ENCODE results near the gene TC2N.

TC2N gene

DNA sequence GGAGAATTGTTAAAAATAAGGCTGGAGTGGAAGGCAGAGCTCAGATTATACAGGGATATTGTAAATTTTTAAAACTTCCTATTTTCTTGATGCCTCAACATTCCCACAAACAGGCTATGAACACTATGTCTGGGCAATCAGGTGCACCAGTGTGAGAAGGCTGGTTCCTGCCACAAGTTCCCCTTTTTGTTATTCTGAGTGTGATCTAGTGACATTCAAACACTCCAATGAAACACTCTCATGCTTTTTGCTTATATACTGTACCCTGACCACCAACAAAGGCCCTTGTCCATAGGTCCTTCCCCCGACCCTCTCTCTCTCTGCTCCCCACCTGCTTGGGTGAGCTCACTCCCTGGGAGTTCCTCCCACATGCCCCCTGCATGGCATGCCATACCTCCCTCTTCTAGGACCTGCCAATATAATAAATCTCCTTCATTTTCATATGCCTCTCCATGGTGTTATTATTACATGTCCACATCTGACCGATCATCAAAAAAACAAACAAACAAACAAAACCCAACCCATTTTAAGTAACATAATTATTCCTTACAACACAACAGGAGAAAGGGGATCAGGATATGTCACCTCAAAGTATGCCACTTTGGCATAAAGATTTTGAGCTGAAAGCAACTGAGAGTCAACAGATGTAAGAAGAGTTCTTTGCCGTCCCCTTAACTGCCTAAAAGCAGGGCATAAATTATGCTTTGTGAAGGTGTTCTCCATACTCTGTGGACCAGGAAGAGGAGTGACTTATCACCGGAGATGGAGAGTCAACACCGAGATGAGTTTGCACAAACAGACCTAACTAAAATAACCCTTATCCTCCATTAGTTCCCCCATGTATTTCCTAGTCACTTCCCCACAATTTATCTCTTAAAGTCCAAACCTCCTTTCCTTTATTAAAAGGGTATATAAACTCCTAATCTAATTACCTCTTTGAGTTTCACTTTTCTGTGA lies 92.9 kb downstream of the TC2N start:
- TF ChIP-seq, protein P1, sequence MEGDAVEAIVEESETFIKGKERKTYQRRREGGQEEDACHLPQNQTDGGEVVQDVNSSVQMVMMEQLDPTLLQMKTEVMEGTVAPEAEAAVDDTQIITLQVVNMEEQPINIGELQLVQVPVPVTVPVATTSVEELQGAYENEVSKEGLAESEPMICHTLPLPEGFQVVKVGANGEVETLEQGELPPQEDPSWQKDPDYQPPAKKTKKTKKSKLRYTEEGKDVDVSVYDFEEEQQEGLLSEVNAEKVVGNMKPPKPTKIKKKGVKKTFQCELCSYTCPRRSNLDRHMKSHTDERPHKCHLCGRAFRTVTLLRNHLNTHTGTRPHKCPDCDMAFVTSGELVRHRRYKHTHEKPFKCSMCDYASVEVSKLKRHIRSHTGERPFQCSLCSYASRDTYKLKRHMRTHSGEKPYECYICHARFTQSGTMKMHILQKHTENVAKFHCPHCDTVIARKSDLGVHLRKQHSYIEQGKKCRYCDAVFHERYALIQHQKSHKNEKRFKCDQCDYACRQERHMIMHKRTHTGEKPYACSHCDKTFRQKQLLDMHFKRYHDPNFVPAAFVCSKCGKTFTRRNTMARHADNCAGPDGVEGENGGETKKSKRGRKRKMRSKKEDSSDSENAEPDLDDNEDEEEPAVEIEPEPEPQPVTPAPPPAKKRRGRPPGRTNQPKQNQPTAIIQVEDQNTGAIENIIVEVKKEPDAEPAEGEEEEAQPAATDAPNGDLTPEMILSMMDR (IDR thresholded peaks at IDR 0.05; ENCODE audit: low read depth, low read length, missing control alignments) = no peak
- DNase-seq (ENCODE audit: extremely low read depth, low read depth) = no peak
- no peak overlapping the region for H3K4me3 ChIP-seq (replicated peaks; ENCODE audit: low read depth, low read length)

DNA sequence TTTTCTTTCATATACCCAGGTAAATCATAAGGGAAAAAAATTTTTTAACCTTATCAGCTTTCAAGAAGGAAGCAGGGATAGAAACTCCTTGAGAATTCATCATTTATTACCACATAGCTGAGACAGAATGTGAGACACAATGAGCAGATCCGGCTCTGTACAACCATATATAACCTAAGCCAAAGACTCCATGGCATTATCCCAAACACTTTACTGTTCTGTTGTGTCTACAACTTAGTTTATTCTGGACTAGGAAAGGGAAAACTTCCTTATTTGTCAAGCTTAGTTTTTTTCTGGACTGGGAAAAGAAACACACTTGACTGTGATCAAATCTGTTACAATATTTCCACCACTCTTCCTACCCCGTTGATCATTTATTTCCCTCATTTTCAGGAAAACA lies 97.2 kb downstream of the TC2N start:
- TF ChIP-seq, protein P1 (IDR thresholded peaks at IDR 0.05; ENCODE audit: low read depth, low read length, missing control alignments) = no peak
- no peak overlapping the region for H3K4me3 ChIP-seq (replicated peaks; ENCODE audit: low read depth, low read length)
- DNase-seq (ENCODE audit: extremely low read depth, low read depth) = no peak

DNA sequence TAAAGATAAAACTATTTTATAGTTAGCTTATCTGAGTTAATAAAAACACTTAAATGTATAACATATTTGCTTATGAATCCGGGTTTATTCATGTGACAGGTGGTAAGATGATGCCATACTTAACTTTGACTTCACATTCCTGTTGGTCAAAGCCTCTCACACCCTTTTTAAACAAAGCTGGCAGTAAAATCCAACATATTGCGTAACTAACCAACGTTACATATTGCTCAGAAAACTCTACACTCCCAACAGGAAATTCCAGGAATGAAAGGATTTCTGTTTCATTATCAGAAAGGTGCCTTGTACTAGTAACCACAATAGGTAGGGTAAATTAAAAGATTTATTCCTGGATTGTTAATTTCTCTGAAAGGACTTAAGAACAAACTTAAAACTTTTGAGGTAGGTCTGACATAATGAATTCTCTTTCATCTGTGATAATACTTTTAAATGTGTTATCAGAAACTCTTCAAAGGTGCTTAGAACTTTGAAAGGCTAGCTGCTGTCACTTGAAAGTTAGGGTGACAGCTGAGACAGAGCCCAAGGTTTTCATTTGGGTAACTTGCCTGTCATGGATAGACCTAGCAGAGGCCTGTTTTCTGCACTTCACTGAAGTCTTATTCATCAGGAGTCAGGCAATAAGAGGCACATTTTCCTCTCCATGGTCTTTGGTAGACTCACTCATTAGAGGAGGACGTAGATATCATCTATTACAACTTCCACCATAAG lies 111.6 kb downstream of the TC2N start:
- DNase-seq (ENCODE audit: extremely low read depth, low read depth) = no peak
- TF ChIP-seq, protein P1 (IDR thresholded peaks at IDR 0.05; ENCODE audit: low read depth, low read length, missing control alignments) = no peak
- no peak overlapping the region for H3K4me3 ChIP-seq (replicated peaks; ENCODE audit: low read depth, low read length)

DNA sequence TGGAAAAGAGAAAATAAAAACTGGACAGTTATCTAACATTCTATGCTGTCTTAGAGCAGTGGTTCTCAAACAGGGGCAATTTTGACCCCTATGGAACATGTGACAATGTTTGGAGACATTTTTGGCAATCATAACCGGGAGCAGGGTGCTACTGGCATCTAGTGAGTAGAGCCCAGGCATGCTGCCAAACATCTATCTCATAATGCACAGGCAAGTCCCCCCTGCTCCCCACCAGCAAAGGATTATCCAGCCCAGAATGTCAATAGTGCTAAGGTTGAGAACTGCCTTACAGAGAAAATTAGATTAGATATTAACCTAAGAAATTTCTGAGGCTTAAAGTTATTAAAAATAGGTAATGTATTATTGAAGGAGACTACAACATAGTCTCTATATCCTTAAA lies 112.5 kb downstream of the TC2N start:
- DNase-seq (ENCODE audit: extremely low read depth, low read depth) = no peak
- TF ChIP-seq, protein P1 (IDR thresholded peaks at IDR 0.05; ENCODE audit: low read depth, low read length, missing control alignments) = no peak

DNA sequence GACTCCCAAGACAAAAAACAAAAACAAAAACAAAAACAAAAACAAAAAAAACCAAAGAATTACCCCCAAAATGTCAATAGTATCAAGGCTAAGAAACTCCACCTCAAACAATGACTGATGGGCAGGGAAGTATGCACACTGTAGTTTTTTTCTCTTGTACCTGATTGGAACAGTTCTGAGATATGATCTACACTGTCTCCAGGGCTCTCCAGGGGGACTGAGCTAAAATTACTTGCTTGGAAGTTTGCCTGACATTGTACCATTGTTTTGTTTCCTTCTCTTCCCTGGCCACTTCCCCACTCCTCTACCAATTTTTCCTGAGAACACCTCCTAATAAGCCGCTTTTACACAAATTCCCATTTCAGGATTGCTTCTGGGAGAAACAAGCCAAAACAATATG lies 113.2 kb downstream of the TC2N start:
- H3K4me3 ChIP-seq (replicated peaks; ENCODE audit: low read depth, low read length) = no peak overlapping the region
- TF ChIP-seq, protein P1 (IDR thresholded peaks at IDR 0.05; ENCODE audit: low read depth, low read length, missing control alignments) = no peak
- DNase-seq (ENCODE audit: extremely low read depth, low read depth) = no peak

More for the DNA sequence above, 112.5 kb downstream of the TC2N start:
- H3K4me3 ChIP-seq (replicated peaks; ENCODE audit: low read depth, low read length) = no peak overlapping the region

DNA sequence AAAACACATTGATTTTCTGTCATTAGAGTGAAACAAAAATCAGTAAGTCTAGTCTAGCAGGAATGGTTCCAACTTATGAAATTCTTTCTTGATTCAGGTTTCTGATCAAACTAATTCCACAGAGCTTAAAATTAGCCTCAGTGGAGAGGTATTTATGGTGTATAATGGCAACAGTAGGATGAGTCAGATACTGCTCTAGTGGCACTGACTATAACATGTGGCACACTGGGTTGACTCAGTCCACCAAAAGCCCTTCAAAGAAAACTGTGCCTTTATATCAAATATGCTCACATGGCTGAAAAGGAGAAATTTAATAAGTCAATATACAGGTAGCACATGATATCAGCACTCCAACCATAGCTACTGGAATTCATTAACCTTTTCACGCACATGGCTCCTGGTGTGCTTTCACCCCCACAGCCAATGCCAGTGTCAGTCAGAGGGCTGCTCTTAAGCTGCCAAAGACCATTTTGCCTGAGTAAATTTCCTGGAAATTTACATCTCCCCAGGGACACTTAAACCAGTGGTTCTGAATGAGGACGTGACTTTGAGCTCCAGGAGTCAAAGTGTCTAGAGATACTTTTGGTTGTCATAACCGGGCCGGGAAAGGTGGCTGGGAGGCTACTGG lies 113.7 kb downstream of the TC2N start:
- no peak for DNase-seq (ENCODE audit: extremely low read depth, low read depth)
- H3K4me3 ChIP-seq (replicated peaks; ENCODE audit: low read depth, low read length) = no peak overlapping the region
- TF ChIP-seq, protein P1 (IDR thresholded peaks at IDR 0.05; ENCODE audit: low read depth, low read length, missing control alignments) = no peak
